Measurements from ENCODE around the gene EVPL. TPM values are rescaled to one million over a fixed set of nuclear protein-coding genes. Genes with fewer than 3 reads are reported as not detected.

Gene EVPL
- polyA plus RNA-seq, 1 experiment, result not detected

DNA sequence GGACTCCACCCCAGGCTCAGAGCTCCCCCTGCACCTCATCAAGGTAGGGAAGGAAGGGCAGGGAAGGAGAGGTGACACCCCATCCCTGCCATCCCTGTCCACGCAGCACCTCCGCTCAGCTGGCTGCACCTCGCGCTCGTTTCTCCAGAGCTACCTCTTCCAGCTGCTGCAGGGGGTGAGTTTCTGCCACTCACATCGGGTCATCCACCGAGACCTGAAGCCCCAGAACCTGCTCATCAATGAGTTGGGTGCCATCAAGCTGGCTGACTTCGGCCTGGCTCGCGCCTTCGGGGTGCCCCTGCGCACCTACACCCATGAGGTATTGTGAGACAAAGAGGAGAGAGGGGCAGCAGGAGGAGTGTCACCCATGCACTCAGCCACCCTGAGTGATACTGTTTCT lies 25.0 kb downstream of the EVPL start:
- H3K9me3 ChIP-seq (ENCODE audit: control insufficient read depth, insufficient read depth, low read length), result no peaks in the 10 kb centered on the region; the same call in 1 of the 2 replicates
- TF ChIP-seq, protein P1, sequence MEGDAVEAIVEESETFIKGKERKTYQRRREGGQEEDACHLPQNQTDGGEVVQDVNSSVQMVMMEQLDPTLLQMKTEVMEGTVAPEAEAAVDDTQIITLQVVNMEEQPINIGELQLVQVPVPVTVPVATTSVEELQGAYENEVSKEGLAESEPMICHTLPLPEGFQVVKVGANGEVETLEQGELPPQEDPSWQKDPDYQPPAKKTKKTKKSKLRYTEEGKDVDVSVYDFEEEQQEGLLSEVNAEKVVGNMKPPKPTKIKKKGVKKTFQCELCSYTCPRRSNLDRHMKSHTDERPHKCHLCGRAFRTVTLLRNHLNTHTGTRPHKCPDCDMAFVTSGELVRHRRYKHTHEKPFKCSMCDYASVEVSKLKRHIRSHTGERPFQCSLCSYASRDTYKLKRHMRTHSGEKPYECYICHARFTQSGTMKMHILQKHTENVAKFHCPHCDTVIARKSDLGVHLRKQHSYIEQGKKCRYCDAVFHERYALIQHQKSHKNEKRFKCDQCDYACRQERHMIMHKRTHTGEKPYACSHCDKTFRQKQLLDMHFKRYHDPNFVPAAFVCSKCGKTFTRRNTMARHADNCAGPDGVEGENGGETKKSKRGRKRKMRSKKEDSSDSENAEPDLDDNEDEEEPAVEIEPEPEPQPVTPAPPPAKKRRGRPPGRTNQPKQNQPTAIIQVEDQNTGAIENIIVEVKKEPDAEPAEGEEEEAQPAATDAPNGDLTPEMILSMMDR (IDR thresholded peaks at IDR 0.05; ENCODE audit: low read depth, low read length), result no peak
- POLR2A ChIA-PET, result no interaction called here
- no peak overlapping the region for H3K27ac ChIP-seq (ENCODE audit: low read depth, low read length)
- CTCF ChIA-PET, result interaction anchor here (0.6 to 6.6 kb wide), 6 partner anchors 10 to 98 kb away, joined by 3 to 46 read pairs (median 8); partner anchors contain the start of gene MRPL38
- no peaks in the 10 kb centered on the region for H3K27me3 ChIP-seq (ENCODE audit: control insufficient read depth, insufficient read depth, low read length)
- DNase-seq (ENCODE audit: low read depth, low spot score), result no peak
- H3K4me3 ChIP-seq (ENCODE audit: low read depth, low read length), result no peak overlapping the region

DNA sequence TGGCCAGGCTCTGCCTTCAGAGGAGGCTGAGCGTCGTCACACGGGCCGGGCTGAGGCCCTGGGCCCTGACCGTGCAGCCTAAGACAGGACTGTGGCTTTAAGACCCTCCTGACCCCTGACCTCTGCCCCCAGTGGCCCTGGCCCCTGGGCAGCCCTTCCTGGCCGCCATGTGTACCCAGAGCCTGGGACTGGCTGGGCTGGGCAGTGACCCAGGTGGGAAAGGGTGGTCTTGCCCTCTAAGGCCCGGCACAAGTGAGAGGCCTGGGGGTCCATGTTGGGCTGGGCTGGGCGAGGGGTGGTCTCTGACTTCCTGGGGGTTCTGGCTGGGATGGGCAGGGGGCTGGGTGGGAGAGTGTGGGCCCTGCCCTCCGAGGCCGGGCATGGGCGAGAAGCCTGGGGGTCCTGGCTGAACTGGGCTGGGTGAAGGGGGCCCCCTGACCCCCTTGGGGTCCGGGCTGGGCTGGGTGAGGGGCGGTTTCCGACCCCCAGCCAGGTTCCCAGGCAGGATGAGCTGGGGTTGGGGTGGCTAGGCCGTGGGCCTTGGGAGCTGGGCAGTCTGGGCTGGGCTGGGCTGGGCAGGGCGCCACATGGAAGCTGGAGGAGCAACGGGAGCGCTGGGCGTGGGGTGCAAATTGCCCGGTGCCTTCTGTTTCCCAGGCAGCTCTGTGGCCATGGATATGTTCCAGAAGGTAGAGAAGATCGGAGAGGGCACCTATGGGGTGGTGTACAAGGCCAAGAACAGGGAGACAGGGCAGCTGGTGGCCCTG lies 26.2 kb downstream of the EVPL start, which contains the start of gene CDK3:
Gene CDK3, plus strand, starts transcription at position 101 of the 767 bp plus-strand sequence. Its CDS starts 571 bp downstream, at position 672.
- Histone ChIP-seq H3K9me3 (ENCODE audit: control insufficient read depth, insufficient read depth, low read length) (no peaks in the 10 kb centered on the region), H3K4me3 (ENCODE audit: low read depth, low read length) (no peak within 1 kb of the TSS), H3K27me3 (ENCODE audit: control insufficient read depth, insufficient read depth, low read length) (no peaks in the 10 kb centered on the region), H3K27ac (ENCODE audit: low read depth, low read length) (no peak within 1 kb of the TSS)
- no peak for DNase-seq (ENCODE audit: low read depth, low spot score)
- ChIA-PET POLR2A (no interaction called here), CTCF (interaction anchor here (0.6 to 6.6 kb wide), 7 partner anchors 9 to 181 kb away, joined by 3 to 46 read pairs (median 4); partner anchors contain the start of gene MRPL38)
- TF ChIP-seq, protein P1 (IDR thresholded peaks at IDR 0.05; ENCODE audit: low read depth, low read length), result no peak

DNA sequence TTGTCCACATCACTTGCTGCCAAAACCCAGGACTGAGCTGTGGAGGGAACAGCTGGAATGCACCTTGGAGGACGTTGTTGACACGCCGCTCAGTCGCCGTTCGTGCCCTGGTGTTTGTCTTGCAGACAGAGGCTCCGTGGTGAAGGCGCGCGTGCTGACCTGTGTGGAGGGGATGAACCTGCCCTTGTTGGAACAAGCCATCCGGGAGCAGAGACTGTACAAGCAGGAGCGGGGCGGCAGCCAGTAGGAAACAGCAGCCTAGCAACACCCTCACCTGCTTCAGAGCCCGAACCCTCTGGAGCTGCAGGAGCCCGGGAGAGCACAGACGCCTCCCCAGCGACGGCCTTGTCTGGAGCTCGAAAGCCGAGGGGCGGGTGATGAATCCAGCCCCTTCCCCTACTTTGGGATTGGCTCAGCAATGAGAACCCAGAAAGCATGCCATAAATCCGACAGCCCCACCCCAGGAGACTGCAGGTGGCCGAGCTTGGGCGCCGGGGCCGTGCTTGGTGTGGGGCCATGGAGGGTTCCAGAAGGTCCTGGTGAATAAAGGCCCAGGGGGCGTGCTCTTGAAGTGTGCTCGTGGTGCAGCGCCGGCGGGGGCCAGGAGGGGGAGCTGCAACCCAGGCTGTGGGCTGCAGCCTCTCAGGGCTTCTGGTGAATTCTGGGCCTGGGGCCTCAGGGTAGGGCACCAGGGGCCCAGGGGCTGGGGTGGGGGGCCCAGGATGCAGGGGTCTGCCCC lies 26.9 kb downstream of the EVPL start:
- TF ChIP-seq, protein P1 (IDR thresholded peaks at IDR 0.05; ENCODE audit: low read depth, low read length), result peak; percentile 66

DNA sequence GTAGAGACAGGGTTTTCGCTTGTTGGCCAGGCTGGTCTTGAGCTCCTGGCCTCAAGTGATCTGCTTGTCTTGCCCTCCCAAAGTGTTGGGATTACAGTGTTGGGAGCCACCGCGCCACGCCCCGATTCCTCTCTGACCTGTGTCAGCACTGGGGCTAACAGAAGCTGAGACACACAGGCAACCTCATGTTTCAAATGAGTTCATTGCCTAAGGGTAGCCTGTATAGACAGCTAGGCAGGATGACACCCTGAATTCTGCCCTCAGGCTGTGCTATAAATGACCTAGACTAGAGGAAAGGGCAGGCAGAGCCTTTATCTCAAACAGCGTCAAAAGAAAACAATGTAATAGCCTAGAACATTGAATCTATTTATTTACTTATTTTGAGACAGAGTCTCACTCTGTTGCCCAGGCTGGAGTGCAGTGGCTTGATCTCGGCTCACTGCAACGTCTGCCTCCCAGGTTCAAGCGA lies 28.7 kb downstream of the EVPL start:
- DNase-seq (ENCODE audit: low read depth, low spot score), result no peak
- Histone ChIP-seq H3K4me3 (ENCODE audit: low read depth, low read length) (no peak overlapping the region), H3K9me3 (ENCODE audit: control insufficient read depth, insufficient read depth, low read length) (no peaks in the 10 kb centered on the region), H3K27me3 (ENCODE audit: control insufficient read depth, insufficient read depth, low read length) (no peaks in the 10 kb centered on the region), H3K27ac (ENCODE audit: low read depth, low read length) (no peak overlapping the region)
- POLR2A ChIA-PET, result interaction anchor here (0.7 kb wide), 2 partner anchors 17 to 281 kb away, joined by 5 read pairs; no protein-coding TSS in a partner anchor
- TF ChIP-seq, protein P1 (IDR thresholded peaks at IDR 0.05; ENCODE audit: low read depth, low read length), result no peak
- CTCF ChIA-PET, result interaction anchor here (6.4 kb wide), 1 partner anchor 16 kb away, joined by 37 read pairs; no protein-coding TSS in a partner anchor

More for the DNA sequence above, 26.9 kb downstream of the EVPL start:
- Histone ChIP-seq H3K27me3 (ENCODE audit: control insufficient read depth, insufficient read depth, low read length) (no peaks in the 10 kb centered on the region), H3K27ac (ENCODE audit: low read depth, low read length) (no peak overlapping the region), H3K9me3 (ENCODE audit: control insufficient read depth, insufficient read depth, low read length) (no peaks in the 10 kb centered on the region), H3K4me3 (ENCODE audit: low read depth, low read length) (no peak overlapping the region)
- POLR2A ChIA-PET, result interaction anchor here (0.6 kb wide), 1 partner anchor 288 kb away, joined by 5 read pairs; no protein-coding TSS in a partner anchor
- DNase-seq (ENCODE audit: low read depth, low spot score), result no peak
- CTCF ChIA-PET, result interaction anchor here (0.6 to 6.6 kb wide), 9 partner anchors 8 to 182 kb away, joined by 3 to 46 read pairs (median 4); partner anchors contain the start of gene MRPL38
